Left ventricle myocardium superior (tissue), 1 donor: ENCODE measurements around the gene CLDN6. TPM values are rescaled to one million over a fixed set of nuclear protein-coding genes. Genes with fewer than 3 reads are reported as not detected.
A peak's percentile ranks its signal among the peaks of the same experiment; 100 is the strongest.
"Not testable (repeated sequence)": the region's sequence is repeated elsewhere in the genome, so short reads cannot be mapped to it uniquely, and the experiment has no call there.

Experiments
- ATAC-seq: fragments of 200-7000 bp; cut with Tn5 transposase; one replicate; pipeline ENCODE4 v1.9.1; 2020; ENCODE audit warnings: mild to moderate bottlenecking, moderate library complexity
- DNase-seq: peaks from one replicate; pipeline ENCODE4 v3.0.0-alpha.2; 2020
- intact Hi-C: fragments of 100-400 bp; cut with micrococcal nuclease; formaldehyde crosslinking; loops from one replicate; pipeline ENCODE4 v1.11.0; 2022
- long read RNA-seq: library from polyadenylated mRNA; unstranded; transcript quantifications from one replicate; pipeline ENCODE4 v2.0.0, GENCODE V29; 2021
- total RNA-seq: library from RNA; stranded (reverse); fragmentation: NEBNext Ultra II Directional; extraction: Animal tissue kit (Norgen Biotek cat#: 25700); gene quantifications from one replicate; pipeline ENCODE4 v1.2.1, GENCODE V29; 2021
- donor health status: DM: no; HTN: yes; CAD: no; lungs with severe emphysema.

CLDN6 gene, protein sequence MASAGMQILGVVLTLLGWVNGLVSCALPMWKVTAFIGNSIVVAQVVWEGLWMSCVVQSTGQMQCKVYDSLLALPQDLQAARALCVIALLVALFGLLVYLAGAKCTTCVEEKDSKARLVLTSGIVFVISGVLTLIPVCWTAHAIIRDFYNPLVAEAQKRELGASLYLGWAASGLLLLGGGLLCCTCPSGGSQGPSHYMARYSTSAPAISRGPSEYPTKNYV
- not detected for total RNA-seq
- long read RNA-seq, result 0 reads

DNA sequence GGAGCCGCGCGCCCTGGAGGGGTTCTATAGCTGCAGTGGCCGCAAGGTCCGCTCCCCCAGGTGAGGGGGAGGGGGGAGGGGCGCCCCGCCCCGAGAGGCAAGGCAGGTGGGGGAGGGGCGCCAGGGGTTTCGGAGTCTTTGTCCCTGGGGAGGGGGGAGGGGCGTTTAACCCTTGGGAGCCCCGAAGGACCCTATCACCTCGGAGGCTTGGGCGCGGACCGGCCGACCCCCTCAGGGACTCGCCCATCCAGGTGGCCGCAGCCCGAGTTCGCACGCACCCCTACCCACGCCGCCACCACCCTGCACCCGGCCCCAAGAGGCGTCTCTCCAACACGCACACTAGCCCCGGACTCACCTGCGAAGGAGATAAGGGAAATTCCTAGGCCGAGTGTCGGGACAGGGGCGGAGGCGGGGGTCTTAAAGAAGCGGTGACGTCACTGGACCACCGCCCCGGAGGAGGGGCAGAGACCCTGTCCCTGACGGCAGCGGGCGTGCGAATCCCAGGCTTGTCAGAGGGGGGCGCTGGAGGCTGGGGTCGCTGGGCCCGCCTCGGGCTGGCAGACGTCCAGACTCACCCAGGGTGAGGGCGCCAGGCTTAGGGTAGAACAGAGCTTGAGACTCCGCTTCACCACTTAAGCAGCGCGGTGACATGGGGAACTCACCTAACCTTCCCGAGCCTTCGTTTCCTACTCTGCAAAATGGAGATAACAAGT is at the start of gene CLDN6:
TSS of gene CLDN6 (minus strand) at position 390 of the 713 bp plus-strand sequence. CDS start 2,162 bp downstream, outside the sequence.
- DNase-seq (no peak), ATAC-seq (no peak)
- intact Hi-C loops, result no loop called here

DNA sequence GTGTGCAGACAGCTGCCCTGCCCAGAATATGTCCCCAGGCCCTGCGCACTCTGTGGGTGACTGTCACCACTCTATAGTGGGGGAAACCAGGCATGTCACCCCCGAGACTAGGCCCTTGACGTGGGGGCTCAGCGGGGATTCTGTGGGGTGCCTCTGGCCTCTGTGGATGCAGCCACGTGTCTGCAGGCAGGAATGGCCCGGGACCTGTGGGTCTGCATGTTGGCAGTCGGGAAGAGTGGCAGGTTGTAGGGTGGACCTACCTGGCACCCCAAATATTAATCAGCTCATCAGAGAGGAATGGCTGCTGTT is 48.4 kb upstream of the CLDN6 start:
- DNase-seq, result no peak
- intact Hi-C loops, result no loop called here
- no peak for ATAC-seq

- ATAC-seq (peak; percentile 35), DNase-seq (no peak)
- intact Hi-C loops, result no loop called here
Observed at GRCh38 chr16:3065742-3066439, 47.9 kb upstream of the CLDN6 start.

DNA sequence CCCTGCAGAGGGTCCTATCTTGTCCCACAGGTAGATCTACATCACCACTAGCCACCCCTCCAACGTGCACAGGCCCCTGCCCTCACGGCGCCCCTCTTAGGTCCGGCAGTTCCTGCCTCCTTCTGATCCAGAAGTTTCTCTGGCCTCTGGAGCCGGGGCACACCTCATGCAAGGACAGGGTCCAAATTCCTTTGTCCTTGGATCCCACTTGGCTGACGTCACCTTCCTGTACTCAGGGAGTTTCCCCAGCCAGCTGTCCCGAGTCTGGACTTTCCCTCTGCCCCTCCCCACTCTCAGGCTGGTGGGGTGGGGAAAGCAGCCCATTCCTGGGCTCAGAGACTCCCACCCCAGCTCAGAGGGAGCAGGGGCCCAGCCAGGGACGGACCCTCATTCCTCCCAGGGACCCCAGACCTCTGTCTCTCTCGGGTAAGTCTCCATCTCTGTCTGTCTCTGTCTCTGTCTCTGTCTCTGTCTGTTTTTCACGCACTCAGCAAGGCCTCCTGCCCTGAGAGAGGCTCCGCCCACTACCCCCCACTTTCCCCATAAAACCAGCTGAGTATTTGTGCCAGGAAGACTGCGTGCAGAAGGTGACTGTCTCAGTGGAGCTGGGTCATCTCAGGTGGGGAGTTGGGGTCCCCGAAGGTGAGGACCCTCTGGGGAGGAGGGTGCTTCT is 47.2 kb upstream of the CLDN6 start, which contains the start of gene IL32:
TSS of gene IL32 (plus strand) at position 572 of the 673 bp plus-strand sequence. CDS start 172 bp downstream, outside the sequence.
- DNase-seq (peak; percentile 62), ATAC-seq (peak; percentile 81)
- intact Hi-C loops, result no loop called here

- intact Hi-C loops, result no loop called here
- no peak for ATAC-seq
- DNase-seq, result no peak
Observed at GRCh38 chr16:3063625-3064386, 45.8 kb upstream of the CLDN6 start.

DNA sequence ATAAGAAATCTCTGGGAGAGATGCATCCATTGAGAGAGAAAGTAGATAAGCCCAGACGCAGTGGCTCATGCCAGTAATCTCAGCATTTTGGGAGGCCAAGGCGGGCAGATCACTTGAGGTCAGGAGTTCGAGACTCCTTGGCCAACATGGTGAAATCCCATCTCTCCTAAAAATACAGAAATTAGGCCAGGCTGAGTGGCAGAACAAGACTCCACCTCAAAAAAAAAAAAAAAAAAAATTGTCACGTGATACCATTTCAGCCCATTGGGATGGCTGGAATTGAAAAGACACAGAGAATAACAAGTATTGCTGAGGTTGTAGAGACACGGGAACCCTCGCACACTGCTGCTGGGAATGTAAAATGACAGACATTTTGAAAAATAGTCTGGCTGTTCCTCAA is 44.6 kb upstream of the CLDN6 start:
- intact Hi-C loops, result no loop called here
- no peak for ATAC-seq
- DNase-seq, result no peak

GRCh38 chr16:3060339-3061127 is 42.5 kb upstream of the CLDN6 start:
- intact Hi-C loops, result no loop called here
- no peak for ATAC-seq
- DNase-seq, result no peak

GRCh38 chr16:3059723-3060242 is 41.8 kb upstream of the CLDN6 start:
- DNase-seq, result no peak
- ATAC-seq, result no peak
- intact Hi-C loops, result no loop called here

DNA sequence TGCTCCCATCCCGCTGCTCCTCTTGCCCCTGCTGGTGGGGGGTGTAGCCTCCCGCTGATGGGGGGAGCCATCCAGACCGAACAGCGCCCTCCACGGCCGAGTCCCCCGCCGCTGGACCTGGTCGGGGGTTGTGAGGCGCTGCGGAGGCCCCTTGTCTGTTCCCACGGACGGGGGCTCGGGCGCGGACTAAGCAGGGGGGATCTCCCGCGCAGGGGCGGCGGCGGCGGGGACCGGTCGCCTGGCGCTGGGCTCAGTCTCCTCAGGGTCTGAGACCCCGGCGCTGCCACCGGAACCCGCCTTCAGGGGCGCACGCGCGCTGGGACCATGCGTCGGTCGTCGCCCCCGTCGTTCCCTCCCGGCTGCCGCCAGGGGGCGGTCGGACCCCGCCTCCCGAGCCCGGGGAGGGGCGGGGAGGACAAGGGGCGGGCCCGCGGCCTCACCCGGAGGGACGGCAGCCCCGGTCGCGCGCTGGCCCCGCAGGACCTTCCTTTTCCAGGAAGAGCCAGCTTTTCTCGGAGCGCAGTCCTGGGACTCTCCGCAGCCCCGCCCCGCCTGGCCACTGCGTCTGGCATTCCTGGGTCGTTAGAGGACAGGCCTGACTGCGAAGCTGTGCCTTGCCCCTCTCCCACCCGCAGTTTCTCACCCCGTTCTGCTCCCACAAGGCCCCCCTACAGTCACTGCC is 41.2 kb upstream of the CLDN6 start:
- DNase-seq (peak; percentile 93), ATAC-seq (peak; percentile 97)
- intact Hi-C loops, result no loop called here

- intact Hi-C loops, result no loop called here
- peak; percentile 64 for DNase-seq
- peak; percentile 42 for ATAC-seq
Observed at GRCh38 chr16:3058139-3059030, 40.4 kb upstream of the CLDN6 start.

GRCh38 chr16:3057181-3058138 is 39.5 kb upstream of the CLDN6 start:
- intact Hi-C loops, result no loop called here
- ATAC-seq, result no peak
- DNase-seq, result no peak

- intact Hi-C loops, result no loop called here
- no peak for DNase-seq
- ATAC-seq, result no peak
Observed at GRCh38 chr16:3056336-3057180, 38.6 kb upstream of the CLDN6 start.

- intact Hi-C loops, DNase-seq, ATAC-seq: not testable (repeated sequence)
Observed at GRCh38 chr16:3055734-3056115, 37.7 kb upstream of the CLDN6 start.

DNA sequence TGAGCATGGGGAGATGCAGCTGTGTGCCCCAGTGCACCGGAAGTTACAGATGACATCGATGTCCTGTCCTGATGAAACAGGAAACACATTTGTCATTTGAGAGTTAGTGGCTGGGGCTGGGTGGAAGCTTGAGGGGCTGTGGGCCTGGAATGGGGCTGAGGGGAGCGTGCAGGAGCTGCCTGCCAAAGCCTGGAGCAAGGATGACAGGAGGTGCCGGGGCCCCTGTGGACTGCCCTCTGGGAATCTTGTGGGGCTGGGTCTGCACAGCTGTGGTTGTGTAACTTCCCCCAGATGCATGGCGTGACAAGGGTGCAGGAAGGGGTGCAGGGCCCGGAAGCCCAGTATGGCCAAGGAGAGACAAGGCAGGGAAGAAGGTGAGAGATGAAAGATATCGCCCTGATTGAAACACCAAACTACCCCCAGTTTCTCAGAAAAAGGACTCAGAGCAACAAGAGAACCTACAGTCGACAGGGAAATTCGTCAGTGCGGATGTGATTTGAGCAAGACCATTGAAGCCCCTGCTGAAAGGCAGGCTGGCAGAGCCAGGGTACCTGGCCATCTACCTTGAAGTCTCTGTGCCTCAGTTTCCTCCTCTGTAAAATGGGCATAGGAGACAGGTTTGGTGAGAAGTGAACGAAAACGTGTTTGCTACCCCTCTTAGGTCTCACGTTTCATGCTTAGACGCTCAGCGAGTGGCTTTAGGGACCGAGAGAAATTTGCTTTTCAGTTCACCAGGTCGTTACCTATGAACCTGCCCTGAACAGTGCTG is 37.2 kb upstream of the CLDN6 start:
- no peak for DNase-seq
- ATAC-seq, result no peak

More for the DNA sequence above, 37.2 kb upstream of the CLDN6 start:
- intact Hi-C loops, result no loop called here
